Esophagus muscularis mucosa (tissue), 4 donors: ENCODE results near the gene MAML1. TPM values are rescaled to one million over a fixed set of nuclear protein-coding genes. Genes with fewer than 3 reads are reported as not detected.

Experiments
- DNase-seq: peaks from one replicate; pipeline ENCODE4 v3.0.0-alpha.2; 2017; ENCODE audit errors: extremely low spot score
- H3K27ac ChIP-seq, 4 donors: fragments of 200-600 bp; sonication (generic); replicated peaks in 1 of 4; 1 replicate in 3 of 4; 2 replicates in 1 of 4; pipeline ENCODE4 v1.5.1; 2016 to 2019; ENCODE audit warnings: mild to moderate bottlenecking in 1 of 4
- H3K27me3 ChIP-seq, 4 donors: fragments of 200-600 bp; sonication (generic); one replicate each; pipeline versions ENCODE4 v1.5.1 to v1.6.0; 2016 to 2019
- H3K36me3 ChIP-seq, 4 donors: fragments of 200-600 bp; sonication (generic); one replicate each; pipeline ENCODE4 v1.5.1; 2016 to 2019
- H3K4me1 ChIP-seq, 4 donors: fragments of 200-600 bp; sonication (generic); one replicate each; pipeline ENCODE4 v1.5.1; 2016 to 2019
- H3K4me3 ChIP-seq, 4 donors: fragments of 200-600 bp; sonication (generic); 1 replicate in 2 of 4; 2 replicates in 2 of 4; pipeline ENCODE4 v1.5.1; 2016 to 2019; ENCODE audit warnings: mild to moderate bottlenecking in 4 of 4, moderate library complexity in 1 of 4
- H3K9me3 ChIP-seq, 4 donors: fragments of 200-600 bp; sonication (generic); 1 replicate in 3 of 4; 2 replicates in 1 of 4; pipeline ENCODE4 v1.5.1; 2016 to 2019
- EP300 ChIP-seq: sonication (generic); formaldehyde crosslinking; IDR thresholded peaks from one replicate; pipeline ENCODE4 v1.6.1; 2017; ENCODE audit warnings: antibody characterized with exemption
- POLR2A ChIP-seq: fragments of 450-650 bp; IDR thresholded peaks from one replicate; pipeline ENCODE4 v1.6.1; 2017; ENCODE audit warnings: antibody characterized with exemption, moderate library complexity, mild to moderate bottlenecking, low read depth
- POLR2AphosphoS5 ChIP-seq, 2 donors: sonication (generic); formaldehyde crosslinking; IDR thresholded peaks; one replicate each; pipeline ENCODE4 v1.6.1; 2017; ENCODE audit warnings: antibody characterized with exemption in 2 of 2
- WGBS: methylation state at CpG from one replicate; pipeline ENCODE4 v1.1.5; 2018; 5-methylcytosine and 5-hydroxymethylcytosine counted together
- intact Hi-C: fragments of 100-400 bp; cut with DNase I; formaldehyde crosslinking; loops from one replicate; pipeline ENCODE4 v1.15.1; 2023
- total RNA-seq, 4 donors: library from RNA; depleted of rRNA; stranded (reverse); fragments of >200 nt; gene quantifications; one replicate each; pipeline versions ENCODE4 v1.1.0 to v1.2.1, GENCODE V29; 2016
- TF ChIP-seq, protein P1 (sequence below), 3 experiments: fragments of 200-600 bp in 2 of 3; fragments of 450-650 bp in 1 of 3; sonication (generic) in 2 of 3; IDR thresholded peaks; one replicate each; pipeline ENCODE4 v1.5.1; 2017 to 2019; ENCODE audit warnings: antibody characterized with exemption in 3 of 3, mild to moderate bottlenecking in 2 of 3, moderate library complexity in 1 of 3

MAML1 gene
- total RNA-seq, 4 donors from 2014 or later = 21.4 to 60.9 (median 36.4) TPM

GRCh38 chr5:179716286-179716685, 16.3 kb upstream of the MAML1 start:
- intact Hi-C loops = no loop called here
- no peaks in the 10 kb centered on the region for H3K27me3 ChIP-seq
- DNase-seq = no peak
- no peaks in the 10 kb centered on the region for H3K4me1 ChIP-seq
- H3K4me3 ChIP-seq = no peak overlapping the region
- no peak overlapping the region for H3K27ac ChIP-seq
- H3K9me3 ChIP-seq = no peaks in the 10 kb centered on the region
- H3K36me3 ChIP-seq = peaks cover 66 to 99% (median 93%) of the 10 kb centered on the region in 4 donors
- TF ChIP-seq, protein P1, sequence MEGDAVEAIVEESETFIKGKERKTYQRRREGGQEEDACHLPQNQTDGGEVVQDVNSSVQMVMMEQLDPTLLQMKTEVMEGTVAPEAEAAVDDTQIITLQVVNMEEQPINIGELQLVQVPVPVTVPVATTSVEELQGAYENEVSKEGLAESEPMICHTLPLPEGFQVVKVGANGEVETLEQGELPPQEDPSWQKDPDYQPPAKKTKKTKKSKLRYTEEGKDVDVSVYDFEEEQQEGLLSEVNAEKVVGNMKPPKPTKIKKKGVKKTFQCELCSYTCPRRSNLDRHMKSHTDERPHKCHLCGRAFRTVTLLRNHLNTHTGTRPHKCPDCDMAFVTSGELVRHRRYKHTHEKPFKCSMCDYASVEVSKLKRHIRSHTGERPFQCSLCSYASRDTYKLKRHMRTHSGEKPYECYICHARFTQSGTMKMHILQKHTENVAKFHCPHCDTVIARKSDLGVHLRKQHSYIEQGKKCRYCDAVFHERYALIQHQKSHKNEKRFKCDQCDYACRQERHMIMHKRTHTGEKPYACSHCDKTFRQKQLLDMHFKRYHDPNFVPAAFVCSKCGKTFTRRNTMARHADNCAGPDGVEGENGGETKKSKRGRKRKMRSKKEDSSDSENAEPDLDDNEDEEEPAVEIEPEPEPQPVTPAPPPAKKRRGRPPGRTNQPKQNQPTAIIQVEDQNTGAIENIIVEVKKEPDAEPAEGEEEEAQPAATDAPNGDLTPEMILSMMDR (IDR thresholded peaks at IDR 0.05) = no peak
- TF ChIP-seq POLR2AphosphoS5 (IDR thresholded peaks at IDR 0.05) (no peak), POLR2A (no peak), EP300 (no peak)
- whole genome bisulfite sequencing = 100% methylated on average over 1 of the region's 1 CpG

DNA sequence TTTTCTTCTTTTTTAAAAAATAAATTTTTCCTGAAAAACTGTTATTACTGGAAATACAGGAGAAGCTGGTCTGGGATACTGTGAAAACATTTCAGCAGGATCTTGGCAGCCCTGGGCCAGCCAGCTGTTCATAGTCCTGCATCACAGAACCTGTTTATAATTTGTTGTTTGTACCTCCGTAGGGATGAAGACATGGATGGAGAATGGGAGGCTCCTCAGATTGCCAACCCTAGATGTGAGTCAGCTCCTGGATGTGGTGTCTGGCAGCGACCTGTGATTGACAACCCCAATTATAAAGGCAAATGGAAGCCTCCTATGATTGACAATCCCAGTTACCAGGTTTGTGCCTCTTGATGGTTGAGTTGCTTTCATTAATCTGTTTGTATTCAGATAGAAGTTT, 12.4 kb upstream of the MAML1 start:
- DNase-seq = no peak
- TF ChIP-seq EP300 = no peak
- TF ChIP-seq, protein P1 (IDR thresholded peaks at IDR 0.05) = no peak
- Histone ChIP-seq H3K4me1 (no peaks in the 10 kb centered on the region), H3K27ac (no peak overlapping the region), H3K9me3 (no peaks in the 10 kb centered on the region), H3K27me3 (no peaks in the 10 kb centered on the region), H3K4me3 (no peak overlapping the region), H3K36me3 (peaks cover 87 to 99% (median 96%) of the 10 kb centered on the region in 4 donors)
- intact Hi-C loops = no loop called here
- WGBS = 78% methylated on average over 2 of the region's 2 CpGs

DNA sequence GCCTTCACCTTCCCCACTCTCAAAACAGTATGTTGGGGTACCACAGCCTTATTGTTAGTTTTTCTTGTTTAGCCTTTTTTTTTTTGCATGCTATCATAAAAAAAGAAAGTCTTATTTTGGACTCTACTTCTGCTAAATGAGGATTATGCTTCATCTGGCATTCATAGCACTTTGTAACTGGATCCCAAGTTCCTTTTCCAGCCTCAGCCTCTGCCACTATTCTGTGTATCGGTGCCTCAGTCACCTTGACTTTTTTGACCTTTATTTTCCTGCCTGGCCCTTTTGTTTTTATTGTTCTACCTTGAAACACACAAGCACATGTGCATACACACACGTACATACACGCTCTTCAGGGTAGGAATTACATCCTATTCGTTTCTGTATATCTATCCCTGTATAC, 8.5 kb upstream of the MAML1 start:
- TF ChIP-seq POLR2A (no peak), EP300 (no peak), POLR2AphosphoS5 (IDR thresholded peaks at IDR 0.05) (no peak)
- TF ChIP-seq, protein P1 (IDR thresholded peaks at IDR 0.05) = no peak
- Histone ChIP-seq H3K27ac (no peak overlapping the region), H3K36me3 (peaks cover 90 to 100% (median 98%) of the 10 kb centered on the region in 4 donors), H3K27me3 (no peaks in the 10 kb centered on the region), H3K4me3 (no peak overlapping the region), H3K4me1 (no peaks in the 10 kb centered on the region), H3K9me3 (no peaks in the 10 kb centered on the region)
- no peak for DNase-seq
- intact Hi-C loops = no loop called here
- whole genome bisulfite sequencing = 88% methylated on average over 4 of the region's 4 CpGs

DNA sequence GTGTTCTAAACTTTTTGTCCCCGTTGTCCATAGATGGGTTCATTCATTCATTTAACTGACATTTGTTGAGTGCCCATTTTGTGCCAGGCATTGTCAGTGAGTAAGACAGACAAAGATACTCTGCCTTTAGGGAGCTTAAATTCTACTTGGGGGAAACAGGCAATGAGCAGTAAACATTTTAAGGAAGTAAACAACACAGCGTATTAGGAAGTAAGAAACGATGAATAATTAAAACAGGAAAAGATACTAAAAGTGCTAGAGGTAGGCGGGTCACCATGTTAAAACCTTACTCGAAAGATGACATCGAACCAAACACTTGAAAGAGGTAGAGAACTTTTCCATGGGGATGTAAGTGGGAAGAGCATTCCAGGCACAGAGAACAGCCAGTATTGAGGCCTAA, 5.5 kb upstream of the MAML1 start:
- H3K4me3 ChIP-seq = no peak overlapping the region
- H3K4me1 ChIP-seq = peaks cover 6 to 9% (median 9%) of the 10 kb centered on the region in 4 donors
- 79% methylated on average over 6 of the region's 6 CpGs for WGBS
- H3K36me3 ChIP-seq = peaks cover 66 to 89% (median 83%) of the 10 kb centered on the region in 4 donors
- no peak for DNase-seq
- H3K27ac ChIP-seq = no peak overlapping the region
- intact Hi-C loops = no loop called here
- TF ChIP-seq, protein P1 (IDR thresholded peaks at IDR 0.05) = no peak
- TF ChIP-seq EP300 (no peak), POLR2AphosphoS5 (IDR thresholded peaks at IDR 0.05) (no peak), POLR2A (no peak)
- H3K27me3 ChIP-seq = no peaks in the 10 kb centered on the region
- H3K9me3 ChIP-seq = no peaks in the 10 kb centered on the region

DNA sequence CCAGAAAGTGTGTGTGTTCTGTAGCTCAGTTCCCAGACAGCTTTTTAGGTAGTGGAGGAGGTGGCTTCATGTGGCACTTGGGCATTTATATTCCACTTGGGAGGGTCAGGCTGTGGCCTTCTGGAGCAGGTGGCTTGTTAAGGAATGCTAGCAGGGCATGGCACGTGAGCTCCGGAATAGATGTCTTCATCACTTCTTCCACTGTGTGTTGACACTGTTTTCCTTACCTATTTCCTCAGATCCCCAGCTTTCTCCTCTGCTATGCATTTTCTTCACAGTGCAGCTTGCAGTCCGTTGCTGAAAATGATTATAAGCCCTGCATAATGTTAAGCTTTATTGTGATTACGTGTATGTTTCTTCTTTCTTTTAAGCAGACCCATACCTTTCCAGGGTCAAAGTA, 3.3 kb upstream of the MAML1 start:
- DNase-seq = no peak
- Histone ChIP-seq H3K9me3 (no peaks in the 10 kb centered on the region), H3K4me3 (no peak overlapping the region), H3K27me3 (no peaks in the 10 kb centered on the region), H3K4me1 (peaks cover 7 to 20% (median 19%) of the 10 kb centered on the region in 4 donors), H3K36me3 (peaks cover 44 to 67% (median 61%) of the 10 kb centered on the region in 4 donors), H3K27ac (no peak overlapping the region)
- 82% methylated on average over 4 of the region's 4 CpGs for WGBS
- intact Hi-C loops = no loop called here
- TF ChIP-seq POLR2AphosphoS5 (IDR thresholded peaks at IDR 0.05) = no peak
- no peak for TF ChIP-seq POLR2A
- TF ChIP-seq, protein P1 (IDR thresholded peaks at IDR 0.05) = no peak
- no peak for TF ChIP-seq EP300
